Body of pancreas (tissue), 4 donors: ENCODE data around the gene RNF31.

ENCODE experiments used
- CTCF ChIP-seq, 7 experiments: fragments of 450-650 bp in 4 of 7; fragments of 200-600 bp in 3 of 7; sonication (generic) in 3 of 7; IDR thresholded peaks; one replicate each; pipeline ENCODE4 v1.5.1; 2016 to 2019; ENCODE audit warnings: antibody characterized with exemption in 7 of 7
- POLR2A ChIP-seq, 3 donors: fragments of 450-650 bp; IDR thresholded peaks; one replicate each; pipeline ENCODE4 v1.6.1; 2016; ENCODE audit warnings: antibody characterized with exemption in 3 of 3, mild to moderate bottlenecking in 2 of 3

DNA sequence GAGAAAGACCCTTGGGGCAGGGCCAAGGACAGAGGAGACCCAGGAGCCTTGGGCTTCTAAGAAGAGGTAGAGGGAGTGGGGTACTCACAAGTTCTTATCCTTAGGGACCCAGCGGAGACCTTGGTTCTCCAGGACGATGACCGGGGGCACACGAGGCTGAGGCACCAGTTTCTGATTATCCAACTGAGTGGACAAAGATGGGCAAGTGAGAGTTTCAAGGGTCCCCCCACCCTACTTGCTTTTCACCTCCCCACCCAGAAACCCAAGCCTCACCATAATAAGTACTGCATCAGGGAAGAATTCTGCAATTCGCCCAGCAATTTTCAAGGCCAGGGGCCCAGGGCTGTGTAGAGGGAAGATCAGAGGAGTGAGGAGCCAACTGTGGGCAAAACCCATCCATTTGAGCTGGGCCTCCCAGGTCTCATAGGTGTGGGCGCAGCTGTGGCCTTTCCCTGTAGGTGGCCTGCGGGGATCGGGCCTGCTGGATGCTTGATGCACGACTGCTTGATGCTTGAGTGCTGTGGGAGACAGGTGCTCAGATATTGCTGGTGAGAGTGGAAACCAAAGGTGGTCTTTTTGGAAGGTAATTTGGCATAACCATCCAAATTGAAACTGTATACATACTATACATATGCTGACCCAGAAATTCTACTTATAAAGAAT lies 7.9 kb upstream of the RNF31 start:
- TF ChIP-seq CTCF (IDR thresholded peaks at IDR 0.05) = no peak
- TF ChIP-seq POLR2A (IDR thresholded peaks at IDR 0.05) = no peak
